Sigmoid colon (tissue), 7 donors: ENCODE measurements around the gene AKAP12. TPM values are rescaled to one million over a fixed set of nuclear protein-coding genes. Genes with fewer than 3 reads are reported as not detected.

Experiments used
- DNase-seq: peaks from one replicate; pipeline ENCODE4 v3.0.0-alpha.2; 2019
- H3K27ac ChIP-seq, 4 donors: fragments of 200-600 bp; sonication (generic); one replicate each; pipeline ENCODE4 v1.5.1; 2016 to 2019; ENCODE audit warnings: mild to moderate bottlenecking in 1 of 4
- H3K27me3 ChIP-seq, 3 donors: fragments of 200-600 bp; sonication (generic); one replicate each; pipeline ENCODE4 v1.5.1; 2019; ENCODE audit warnings: mild to moderate bottlenecking in 1 of 3
- H3K36me3 ChIP-seq, 4 donors: fragments of 200-600 bp; sonication (generic); one replicate each; pipeline ENCODE4 v1.5.1; 2016 to 2019
- H3K4me1 ChIP-seq, 4 donors: fragments of 200-600 bp; sonication (generic); one replicate each; pipeline ENCODE4 v1.5.1; 2017 to 2019
- H3K4me3 ChIP-seq, 4 donors: fragments of 200-600 bp; sonication (generic); one replicate each; pipeline ENCODE4 v1.5.1; 2017 to 2019; ENCODE audit warnings: mild to moderate bottlenecking in 2 of 4, moderate library complexity in 1 of 4
- H3K9me3 ChIP-seq, 4 donors: fragments of 200-600 bp in 3 of 4; sonication (generic) in 3 of 4; one replicate each; pipeline versions ENCODE4 v1.5.1 to v1.6.1; 2013 to 2019
- EP300 ChIP-seq, 4 donors: sonication (generic); formaldehyde crosslinking; IDR thresholded peaks; one replicate each; pipeline ENCODE4 v1.6.1; 2017; ENCODE audit warnings: antibody characterized with exemption in 4 of 4
- POLR2A ChIP-seq, 2 donors: fragments of 450-650 bp; IDR thresholded peaks; one replicate each; pipeline ENCODE4 v1.6.1; 2016; ENCODE audit warnings: antibody characterized with exemption in 2 of 2, mild to moderate bottlenecking in 2 of 2, moderate library complexity in 2 of 2
- POLR2AphosphoS5 ChIP-seq, 4 donors: sonication (generic); formaldehyde crosslinking; IDR thresholded peaks; one replicate each; pipeline ENCODE4 v1.6.1; 2017; ENCODE audit warnings: antibody characterized with exemption in 4 of 4
- WGBS, 2 donors: extraction: QIAGEN DNeasy Blood & Tissue Kit; methylation state at CpG; one replicate each; pipeline ENCODE4 v1.1.7; 2013; 5-methylcytosine and 5-hydroxymethylcytosine counted together
- intact Hi-C: fragments of 100-400 bp; cut with DNase I; formaldehyde crosslinking; loops from one replicate; pipeline ENCODE4 v1.15.1; 2023
- polyA plus RNA-seq, 3 donors: library from polyadenylated mRNA; stranded (reverse); fragments of 200-250 nt; gene quantifications; one replicate each; pipeline ENCODE4 v1.2.3, GENCODE V29; 2013
- total RNA-seq, 4 donors: library from RNA; depleted of rRNA; stranded (reverse); fragments of >200 nt; gene quantifications; one replicate each; pipeline ENCODE4 v1.1.0, GENCODE V29; 2016
- TF ChIP-seq, protein P1 (sequence below), 4 experiments: fragments of 450-650 bp in 3 of 4; fragments of 200-600 bp in 1 of 4; IDR thresholded peaks; one replicate each; pipeline ENCODE4 v1.5.1; 2016 to 2019; ENCODE audit warnings: antibody characterized with exemption in 4 of 4, mild to moderate bottlenecking in 3 of 4, moderate library complexity in 2 of 4
- donor health status: healthy with polysubstance abuse.
- donor health status: Bipolar disorder and iron deficiency.
- donor health status: healthy.

The AKAP12 gene
- total and polyA plus RNA-seq, 7 donors: 1.2 to 244 (median 133) TPM

DNA sequence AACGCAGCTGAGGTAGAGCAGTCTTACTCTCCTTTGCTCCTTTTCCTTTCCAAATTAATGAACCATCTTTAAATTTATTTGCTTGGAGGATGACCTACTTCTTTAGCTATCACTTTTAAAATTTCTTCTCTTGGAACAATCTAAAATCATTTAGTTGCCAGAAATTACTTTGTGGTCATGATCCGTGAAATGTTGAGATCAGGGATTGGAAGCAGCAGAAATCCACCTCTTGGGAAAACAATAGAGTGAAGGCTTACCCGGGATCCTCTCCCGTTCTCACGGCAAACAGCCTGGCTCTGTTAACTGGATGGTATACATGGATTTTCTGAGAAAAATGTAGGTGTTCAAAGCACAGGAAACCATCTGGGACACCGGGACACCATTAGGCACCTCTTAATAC lies 7.7 kb downstream of the AKAP12 start:
- TF ChIP-seq EP300 (IDR thresholded peaks at IDR 0.05): no peak
- no peak for TF ChIP-seq POLR2A (IDR thresholded peaks at IDR 0.05)
- no peak for TF ChIP-seq POLR2AphosphoS5 (IDR thresholded peaks at IDR 0.05)
- TF ChIP-seq, protein P1, sequence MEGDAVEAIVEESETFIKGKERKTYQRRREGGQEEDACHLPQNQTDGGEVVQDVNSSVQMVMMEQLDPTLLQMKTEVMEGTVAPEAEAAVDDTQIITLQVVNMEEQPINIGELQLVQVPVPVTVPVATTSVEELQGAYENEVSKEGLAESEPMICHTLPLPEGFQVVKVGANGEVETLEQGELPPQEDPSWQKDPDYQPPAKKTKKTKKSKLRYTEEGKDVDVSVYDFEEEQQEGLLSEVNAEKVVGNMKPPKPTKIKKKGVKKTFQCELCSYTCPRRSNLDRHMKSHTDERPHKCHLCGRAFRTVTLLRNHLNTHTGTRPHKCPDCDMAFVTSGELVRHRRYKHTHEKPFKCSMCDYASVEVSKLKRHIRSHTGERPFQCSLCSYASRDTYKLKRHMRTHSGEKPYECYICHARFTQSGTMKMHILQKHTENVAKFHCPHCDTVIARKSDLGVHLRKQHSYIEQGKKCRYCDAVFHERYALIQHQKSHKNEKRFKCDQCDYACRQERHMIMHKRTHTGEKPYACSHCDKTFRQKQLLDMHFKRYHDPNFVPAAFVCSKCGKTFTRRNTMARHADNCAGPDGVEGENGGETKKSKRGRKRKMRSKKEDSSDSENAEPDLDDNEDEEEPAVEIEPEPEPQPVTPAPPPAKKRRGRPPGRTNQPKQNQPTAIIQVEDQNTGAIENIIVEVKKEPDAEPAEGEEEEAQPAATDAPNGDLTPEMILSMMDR (IDR thresholded peaks at IDR 0.05): no peak
- Histone ChIP-seq H3K4me3 (no peak overlapping the region), H3K9me3 (no peaks in the 10 kb centered on the region), H3K27me3 (no peaks in the 10 kb centered on the region), H3K4me1 (peaks cover 0 to 63% (median 31%) of the 10 kb centered on the region in 4 donors), H3K27ac (peak overlapping the region in 3 of 4 donors; percentile 35 to 67 (median 65)), H3K36me3 (no peaks in the 10 kb centered on the region)
- intact Hi-C loops: no loop called here
- WGBS, 2 donors: 75 to 77% methylated on average over 6 of the region's 6 CpGs
- no peak for DNase-seq

- 86 to 87% methylated on average over 3 of the region's 3 CpGs for WGBS, 2 donors
Observed at GRCh38 chr6:151248295-151248694, 8.5 kb downstream of the AKAP12 start.

GRCh38 chr6:151252634-151253033 lies 12.9 kb downstream of the AKAP12 start:
- Histone ChIP-seq H3K9me3 (no peaks in the 10 kb centered on the region), H3K27ac (peak overlapping the region in 3 of 4 donors; percentile 57 to 79 (median 76)), H3K4me1 (peaks cover 0 to 69% (median 38%) of the 10 kb centered on the region in 4 donors), H3K27me3 (no peaks in the 10 kb centered on the region), H3K36me3 (no peaks in the 10 kb centered on the region), H3K4me3 (no peak overlapping the region)
- intact Hi-C loops: no loop called here
- 89 to 91% methylated on average over 6 of the region's 6 CpGs for WGBS, 2 donors
- TF ChIP-seq POLR2AphosphoS5 (IDR thresholded peaks at IDR 0.05): no peak
- no peak for TF ChIP-seq POLR2A (IDR thresholded peaks at IDR 0.05)
- TF ChIP-seq, protein P1 (IDR thresholded peaks at IDR 0.05): no peak
- no peak for TF ChIP-seq EP300 (IDR thresholded peaks at IDR 0.05)
- no peak for DNase-seq

More at GRCh38 chr6:151248295-151248694, 8.5 kb downstream of the AKAP12 start:
- no peak for DNase-seq
- Histone ChIP-seq H3K4me3 (no peak overlapping the region), H3K9me3 (no peaks in the 10 kb centered on the region), H3K27ac (peak overlapping the region in 3 of 4 donors; percentile 35 to 67 (median 65)), H3K36me3 (no peaks in the 10 kb centered on the region), H3K27me3 (no peaks in the 10 kb centered on the region), H3K4me1 (peaks cover 0 to 63% (median 25%) of the 10 kb centered on the region in 4 donors)
- no peak for TF ChIP-seq POLR2A (IDR thresholded peaks at IDR 0.05)
- intact Hi-C loops: no loop called here

DNA sequence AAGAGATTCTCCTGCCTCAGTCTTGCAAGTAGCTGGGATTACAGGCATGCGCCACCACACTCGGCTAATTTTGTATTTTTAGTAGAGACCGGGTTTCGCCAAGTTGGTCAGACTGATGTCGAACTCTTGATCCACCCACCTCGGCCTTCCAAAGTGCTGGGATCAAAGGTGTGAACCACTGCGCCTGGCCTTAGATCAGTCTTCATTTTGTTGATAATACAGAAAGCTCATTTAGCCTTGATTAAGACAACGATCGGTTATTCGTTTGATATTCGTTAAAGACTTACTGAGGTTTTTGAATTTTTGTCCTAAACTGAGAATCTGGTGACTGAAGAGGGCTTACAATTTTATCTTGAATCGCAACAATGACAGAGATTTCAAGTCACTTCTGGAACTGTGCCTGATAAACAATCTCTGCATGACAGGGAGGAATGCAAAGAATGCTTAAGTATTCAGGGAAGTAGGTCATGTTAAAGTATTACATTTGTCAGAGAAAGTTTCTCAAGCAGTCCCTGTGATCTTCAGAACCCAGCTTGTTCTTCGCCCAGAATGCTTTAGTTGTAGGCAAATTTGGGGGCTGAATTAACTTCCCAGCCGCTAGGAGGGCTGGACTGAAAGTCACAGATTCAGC lies 14.8 kb downstream of the AKAP12 start:
- no peak for DNase-seq
- TF ChIP-seq POLR2AphosphoS5 (IDR thresholded peaks at IDR 0.05): peak in 2 of 4 donors; percentile 16 to 48
- TF ChIP-seq POLR2A (IDR thresholded peaks at IDR 0.05): no peak
- TF ChIP-seq, protein P1 (IDR thresholded peaks at IDR 0.05): no peak
- TF ChIP-seq EP300 (IDR thresholded peaks at IDR 0.05): no peak
- intact Hi-C loops: no loop called here
- Histone ChIP-seq H3K4me1 (peaks cover 0 to 72% (median 46%) of the 10 kb centered on the region in 4 donors), H3K27ac (peak overlapping the region; percentile 57 to 79 (median 73)), H3K4me3 (peak overlapping the region in 1 of 4 donors; percentile 1), H3K9me3 (no peaks in the 10 kb centered on the region), H3K36me3 (no peaks in the 10 kb centered on the region), H3K27me3 (no peaks in the 10 kb centered on the region)
- 82 to 83% methylated on average over 14 of the region's 14 CpGs for WGBS, 2 donors

- TF ChIP-seq EP300 (IDR thresholded peaks at IDR 0.05) (no peak), POLR2AphosphoS5 (IDR thresholded peaks at IDR 0.05) (no peak), POLR2A (IDR thresholded peaks at IDR 0.05) (no peak)
- TF ChIP-seq, protein P1 (IDR thresholded peaks at IDR 0.05): no peak
- DNase-seq: no peak
- intact Hi-C loops: no loop called here
- Histone ChIP-seq H3K4me1 (peaks cover 0 to 80% (median 57%) of the 10 kb centered on the region in 4 donors), H3K4me3 (no peak overlapping the region), H3K27me3 (no peaks in the 10 kb centered on the region), H3K9me3 (no peaks in the 10 kb centered on the region), H3K27ac (peak overlapping the region; percentile 57 to 79 (median 73)), H3K36me3 (no peaks in the 10 kb centered on the region)
- 85 to 87% methylated on average over 3 of the region's 3 CpGs for whole genome bisulfite sequencing, 2 donors
Observed at GRCh38 chr6:151255811-151256210, 16.0 kb downstream of the AKAP12 start.
